Mesodermal cell (in vitro differentiated cells): ENCODE measurements around the gene TXNDC16. TPM values are rescaled to one million over a fixed set of nuclear protein-coding genes. Genes with fewer than 3 reads are reported as not detected.
"Not testable (repeated sequence)": the region's sequence is repeated elsewhere in the genome, so short reads cannot be mapped to it uniquely, and the experiment has no call there.

ENCODE experiments used
- H3K27ac ChIP-seq: 2 replicates; pipeline ENCODE4 v1.7.0; 2013; ENCODE audit warnings: mild to moderate bottlenecking, low read depth, low read length, moderate library complexity; ENCODE audit not compliant: severe bottlenecking
- H3K36me3 ChIP-seq: 2 replicates; pipeline ENCODE4 v1.7.1; 2013; ENCODE audit warnings: mild to moderate bottlenecking, low read length, moderate library complexity; ENCODE audit not compliant: control insufficient read depth, insufficient read depth
- H3K4me1 ChIP-seq: one replicate; pipeline ENCODE4 v1.7.1; 2013; ENCODE audit warnings: mild to moderate bottlenecking, low read length; ENCODE audit not compliant: insufficient read depth, control insufficient read depth, poor library complexity, severe bottlenecking
- H3K4me3 ChIP-seq: 2 replicates; pipeline ENCODE4 v1.7.0; 2013; ENCODE audit warnings: low read length, control low read depth, mild to moderate bottlenecking; ENCODE audit not compliant: insufficient read depth, poor library complexity, severe bottlenecking; ENCODE audit errors: extremely low read depth
- H3K9me3 ChIP-seq: 2 replicates; pipeline ENCODE4 v1.7.1; 2013; ENCODE audit warnings: mild to moderate bottlenecking, low read length, moderate library complexity; ENCODE audit not compliant: control insufficient read depth
- WGBS, 2 experiments: methylation state at CpG; one replicate each; pipeline ENCODE4 v1.1.5; 2013; ENCODE audit warnings: missing lambda C conversion rate in 2 of 2; ENCODE audit not compliant: insufficient coverage in 2 of 2; 5-methylcytosine and 5-hydroxymethylcytosine counted together
- polyA plus RNA-seq, 2 experiments: library from polyadenylated mRNA; stranded (reverse); fragments of 50-300 nt; gene quantifications; one replicate each; pipeline ENCODE4 v1.2.3, GENCODE V29; 2013

Gene TXNDC16, protein sequence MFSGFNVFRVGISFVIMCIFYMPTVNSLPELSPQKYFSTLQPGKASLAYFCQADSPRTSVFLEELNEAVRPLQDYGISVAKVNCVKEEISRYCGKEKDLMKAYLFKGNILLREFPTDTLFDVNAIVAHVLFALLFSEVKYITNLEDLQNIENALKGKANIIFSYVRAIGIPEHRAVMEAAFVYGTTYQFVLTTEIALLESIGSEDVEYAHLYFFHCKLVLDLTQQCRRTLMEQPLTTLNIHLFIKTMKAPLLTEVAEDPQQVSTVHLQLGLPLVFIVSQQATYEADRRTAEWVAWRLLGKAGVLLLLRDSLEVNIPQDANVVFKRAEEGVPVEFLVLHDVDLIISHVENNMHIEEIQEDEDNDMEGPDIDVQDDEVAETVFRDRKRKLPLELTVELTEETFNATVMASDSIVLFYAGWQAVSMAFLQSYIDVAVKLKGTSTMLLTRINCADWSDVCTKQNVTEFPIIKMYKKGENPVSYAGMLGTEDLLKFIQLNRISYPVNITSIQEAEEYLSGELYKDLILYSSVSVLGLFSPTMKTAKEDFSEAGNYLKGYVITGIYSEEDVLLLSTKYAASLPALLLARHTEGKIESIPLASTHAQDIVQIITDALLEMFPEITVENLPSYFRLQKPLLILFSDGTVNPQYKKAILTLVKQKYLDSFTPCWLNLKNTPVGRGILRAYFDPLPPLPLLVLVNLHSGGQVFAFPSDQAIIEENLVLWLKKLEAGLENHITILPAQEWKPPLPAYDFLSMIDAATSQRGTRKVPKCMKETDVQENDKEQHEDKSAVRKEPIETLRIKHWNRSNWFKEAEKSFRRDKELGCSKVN
- polyA plus RNA-seq (2013, experiment 1 of 2): 11.1 TPM
- 11.5 TPM for polyA plus RNA-seq (2013, experiment 2 of 2)

DNA sequence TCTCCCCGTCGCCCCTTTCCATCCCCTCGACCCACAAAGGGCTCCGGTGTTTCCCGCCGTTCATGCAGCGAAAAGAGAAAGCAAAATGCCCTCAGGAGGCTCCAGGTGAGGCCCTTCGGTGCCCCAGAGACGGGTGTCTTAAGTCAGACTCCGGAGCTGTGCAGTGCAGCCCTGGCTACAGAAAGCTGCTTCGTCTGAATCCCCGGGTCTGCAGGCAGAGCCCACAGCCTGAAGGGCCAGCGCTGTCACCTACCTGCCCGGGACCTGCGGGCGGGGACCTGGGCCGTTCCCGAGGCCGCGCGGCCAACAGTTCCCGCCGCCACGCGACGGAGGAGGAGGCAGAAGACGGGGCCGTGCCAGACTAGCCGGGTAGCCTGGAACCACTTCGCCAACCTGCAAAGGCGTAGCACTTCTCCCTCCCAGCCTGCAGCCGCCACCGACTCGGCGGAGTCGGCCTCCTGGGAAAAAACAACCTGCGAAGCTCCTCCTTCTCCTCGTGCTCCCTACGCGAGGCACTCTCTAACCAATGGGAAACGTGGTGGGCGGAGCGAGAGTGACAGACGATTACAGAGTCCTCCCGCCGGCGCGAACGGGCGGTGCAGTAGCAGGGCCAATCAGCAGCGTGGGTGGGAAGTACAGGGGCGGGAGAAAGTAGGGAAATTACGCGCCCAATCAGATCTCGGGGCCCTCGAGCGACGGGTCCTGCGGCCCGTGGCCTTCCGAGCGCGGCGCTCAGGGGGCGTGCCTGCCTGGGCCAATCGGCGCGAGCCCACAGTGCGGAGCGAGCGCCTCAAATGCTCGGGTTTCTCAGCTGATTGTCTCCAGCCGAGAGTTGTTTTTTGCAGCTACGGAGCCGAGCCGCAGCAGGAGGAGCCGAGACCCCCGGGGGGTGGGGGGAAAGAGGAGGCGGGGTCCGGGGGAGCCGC is at the start of gene TXNDC16, which contains the start of gene GPR137C:
Gene TXNDC16 (minus strand): TSS at position 443 of the 926 bp plus-strand sequence. CDS start 8,948 bp downstream, outside the sequence.
Gene GPR137C (plus strand): TSS at position 774 of the 926 bp plus-strand sequence. CDS start 312 bp downstream, outside the sequence.
- H3K27ac ChIP-seq: peak within 1 kb of the TSS; percentile 82
- no peaks in the 10 kb centered on the region for H3K4me1 ChIP-seq
- H3K36me3 ChIP-seq: peaks cover 3% of the 10 kb centered on the region
- 0 to 1% methylated on average over 42 to 43 of the region's 81 CpGs for WGBS, 2 experiments
- H3K9me3 ChIP-seq: no peaks in the 10 kb centered on the region
- H3K4me3 ChIP-seq: peak within 1 kb of the TSS; percentile 84

DNA sequence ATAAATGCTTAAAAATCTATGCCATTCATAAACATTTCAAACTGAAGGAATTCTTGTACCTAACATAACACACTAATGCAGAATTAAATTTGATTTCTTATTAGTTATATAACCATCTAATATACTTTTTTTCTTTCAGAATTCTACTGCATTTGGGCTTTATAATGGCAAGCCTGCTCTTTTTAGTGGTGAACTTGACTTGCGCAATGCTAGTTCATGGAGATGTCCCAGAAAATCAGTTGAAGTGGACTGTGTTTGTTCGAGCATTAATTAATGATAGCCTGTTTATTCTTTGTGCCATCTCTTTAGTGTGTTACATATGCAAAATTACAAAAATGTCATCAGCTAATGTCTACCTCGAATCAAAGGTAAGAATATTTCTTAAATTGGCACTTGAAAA is 47.7 kb upstream of the TXNDC16 start:
- H3K36me3 ChIP-seq: no peaks in the 10 kb centered on the region
- H3K27ac ChIP-seq: no peak overlapping the region
- H3K4me3 ChIP-seq: no peak overlapping the region
- 80 to 100% methylated on average over 1 to 2 of the region's 3 CpGs for WGBS, 2 experiments
- H3K4me1 ChIP-seq: no peaks in the 10 kb centered on the region
- H3K9me3 ChIP-seq: no peaks in the 10 kb centered on the region

DNA sequence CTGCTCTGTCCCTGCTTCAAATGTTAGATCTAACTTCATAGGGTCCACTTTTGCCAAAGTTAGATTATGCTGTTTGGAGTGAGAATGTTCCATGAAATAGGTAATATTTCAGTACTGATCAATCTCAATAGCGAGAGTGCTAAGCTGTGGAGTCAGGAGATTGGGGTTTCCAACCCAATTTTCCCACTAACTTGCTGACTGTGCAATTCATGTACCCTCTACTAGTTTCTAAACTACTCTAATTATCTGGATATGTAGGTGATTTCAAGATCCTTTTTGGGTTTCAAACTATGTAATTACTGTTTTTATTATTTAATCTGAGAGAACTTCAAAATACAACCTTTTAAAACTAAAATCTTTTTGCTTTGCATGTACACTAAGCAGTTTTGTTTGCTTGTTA is 46.3 kb upstream of the TXNDC16 start:
- H3K27ac ChIP-seq: no peak overlapping the region
- no CpG with 5 or more reads among the region's 1 CpG for WGBS, 2 experiments
- no peaks in the 10 kb centered on the region for H3K36me3 ChIP-seq
- no peaks in the 10 kb centered on the region for H3K4me1 ChIP-seq
- no peaks in the 10 kb centered on the region for H3K9me3 ChIP-seq
- H3K4me3 ChIP-seq: no peak overlapping the region

DNA sequence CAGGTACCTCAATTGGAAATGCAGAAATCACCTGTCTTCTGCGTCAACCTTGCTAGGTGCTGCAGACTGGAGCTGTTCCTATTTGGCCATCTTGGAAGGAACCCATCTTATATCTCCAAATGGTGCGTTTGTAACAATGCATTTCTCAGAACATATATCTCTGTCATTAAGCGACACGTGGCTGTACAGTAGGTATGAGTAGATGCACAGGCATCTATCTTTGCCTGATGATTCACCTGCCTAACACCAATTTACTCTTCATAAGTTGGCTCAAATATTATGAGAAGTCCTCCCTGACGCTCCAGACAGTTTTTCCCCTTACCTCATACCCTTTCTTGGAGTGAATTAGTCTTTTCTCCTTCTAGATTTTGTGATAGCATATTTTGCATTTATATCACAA is 44.6 kb upstream of the TXNDC16 start:
- WGBS, 2 experiments: 50 to 80% methylated on average over 1 to 4 of the region's 5 CpGs
- Histone ChIP-seq H3K36me3 (no peaks in the 10 kb centered on the region), H3K4me3 (no peak overlapping the region)

DNA sequence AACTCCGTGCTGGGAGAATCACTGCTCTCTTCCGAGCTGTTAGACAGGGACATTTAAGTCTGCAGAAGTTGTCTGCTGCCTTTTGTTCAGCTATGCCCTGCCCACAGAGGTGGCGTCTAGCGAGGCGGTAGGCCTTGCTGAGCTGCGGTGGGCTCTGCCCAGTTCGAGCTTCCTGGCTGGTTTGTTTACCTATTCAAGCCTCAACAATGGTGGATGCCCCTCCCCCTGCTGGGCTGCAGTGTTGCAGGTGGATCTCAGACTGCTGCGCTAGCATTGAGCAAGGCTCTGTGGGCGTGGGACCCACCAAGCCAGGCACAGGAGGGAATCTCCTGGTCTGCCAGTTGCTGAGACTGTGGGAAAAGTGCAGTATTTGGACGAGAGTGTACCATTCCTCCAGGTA is 44.0 kb upstream of the TXNDC16 start:
- Histone ChIP-seq H3K4me1 (no peaks in the 10 kb centered on the region), H3K36me3 (no peaks in the 10 kb centered on the region), H3K27ac (no peak overlapping the region), H3K4me3 (no peak overlapping the region), H3K9me3 (no peaks in the 10 kb centered on the region)
- WGBS, 2 experiments: 75 to 82% methylated on average over 8 to 9 of the region's 10 CpGs

More for the DNA sequence above, 44.6 kb upstream of the TXNDC16 start:
- no peaks in the 10 kb centered on the region for H3K9me3 ChIP-seq
- H3K27ac ChIP-seq: no peak overlapping the region
- H3K4me1 ChIP-seq: no peaks in the 10 kb centered on the region

DNA sequence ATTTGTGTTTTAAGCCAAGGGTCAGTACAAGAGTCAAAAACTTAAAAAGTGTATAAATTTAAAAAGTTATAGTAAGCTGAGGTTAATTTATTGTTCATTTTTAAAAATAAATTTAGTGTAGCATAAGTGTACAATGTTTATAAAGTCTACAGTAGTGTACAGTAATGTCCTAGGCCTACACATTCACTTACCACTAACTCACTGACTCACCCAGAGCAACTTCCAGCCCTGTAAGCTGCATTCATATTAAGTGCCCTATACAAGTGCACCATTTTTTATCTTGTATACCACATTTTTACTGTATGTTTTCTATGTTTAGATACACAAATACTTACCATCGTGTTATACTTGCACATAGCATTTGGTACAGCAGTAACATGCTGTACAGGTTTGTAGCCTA is 38.0 kb upstream of the TXNDC16 start:
- WGBS, 2 experiments: no CpG with 5 or more reads among the region's 1 CpG
- H3K9me3 ChIP-seq: no peaks in the 10 kb centered on the region
- no peak overlapping the region for H3K27ac ChIP-seq
- H3K4me1 ChIP-seq: no peaks in the 10 kb centered on the region
- H3K36me3 ChIP-seq: no peaks in the 10 kb centered on the region
- H3K4me3 ChIP-seq: no peak overlapping the region

DNA sequence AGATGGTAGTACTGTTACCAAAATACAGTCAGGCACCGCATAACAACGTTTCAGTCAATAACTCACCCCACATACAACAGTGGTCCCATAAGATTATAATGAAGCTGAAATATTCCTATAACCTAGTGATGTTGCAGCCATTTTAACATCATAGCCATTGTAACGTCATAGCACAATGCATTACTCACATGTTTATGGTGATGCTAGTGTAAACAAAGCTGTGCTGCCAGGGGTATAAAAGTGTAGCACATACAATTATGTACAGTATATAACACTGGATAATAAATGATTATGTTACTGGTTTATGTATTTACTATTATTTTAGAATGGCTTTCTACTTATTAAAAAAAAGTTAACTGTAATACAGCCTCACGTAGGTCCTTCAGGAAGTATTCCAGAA is 37.3 kb upstream of the TXNDC16 start:
- no peak overlapping the region for H3K27ac ChIP-seq
- H3K36me3 ChIP-seq: no peaks in the 10 kb centered on the region
- no peaks in the 10 kb centered on the region for H3K4me1 ChIP-seq
- no peaks in the 10 kb centered on the region for H3K9me3 ChIP-seq
- WGBS, 2 experiments: 86% methylated on average over 1 of the region's 4 CpGs; no CpG with 5 or more reads in 1 of the 2 experiments
- H3K4me3 ChIP-seq: no peak overlapping the region

DNA sequence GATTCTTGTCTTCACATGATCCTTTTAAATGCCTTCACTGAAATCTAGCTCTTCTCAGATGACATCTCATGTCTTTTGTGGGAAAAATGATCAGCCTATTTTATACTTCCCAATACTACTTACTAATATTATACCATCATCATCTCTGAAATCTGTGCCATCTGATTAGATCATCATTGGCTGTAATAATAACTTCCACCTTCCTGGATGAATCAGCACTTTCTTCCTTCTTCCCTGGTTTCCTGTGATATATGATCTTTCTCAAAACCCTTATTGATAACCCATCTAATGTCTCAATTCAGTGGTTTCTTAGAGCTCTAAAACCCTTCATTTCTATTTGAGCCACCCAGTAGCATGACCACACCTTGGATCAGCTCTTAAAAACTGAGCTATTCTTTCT is 31.2 kb upstream of the TXNDC16 start:
- H3K9me3 ChIP-seq: no peaks in the 10 kb centered on the region
- no peak overlapping the region for H3K27ac ChIP-seq
- no peak overlapping the region for H3K4me3 ChIP-seq
- H3K36me3 ChIP-seq: no peaks in the 10 kb centered on the region
- H3K4me1 ChIP-seq: no peaks in the 10 kb centered on the region

DNA sequence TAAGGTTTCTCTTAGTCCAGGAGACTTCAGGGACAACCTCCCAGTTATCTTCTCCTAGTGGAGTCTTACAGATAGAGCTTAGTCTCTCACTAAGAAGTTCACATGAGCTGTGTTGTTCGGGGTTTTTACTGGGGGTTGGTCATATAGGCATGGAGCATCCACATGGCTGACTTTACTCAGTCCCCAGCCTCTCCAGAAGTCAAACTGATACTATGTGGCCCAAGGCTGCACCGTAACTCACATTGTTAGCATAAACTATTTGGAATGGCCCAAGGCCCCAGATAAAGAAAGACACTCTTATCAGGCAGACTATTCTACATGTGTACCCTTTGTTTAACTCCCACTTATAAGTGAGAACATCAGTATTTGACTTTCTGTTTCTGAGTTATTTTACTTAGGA is 23.6 kb upstream of the TXNDC16 start:
- Histone ChIP-seq H3K4me1 (no peaks in the 10 kb centered on the region), H3K4me3 (no peak overlapping the region), H3K9me3 (peaks cover 6% of the 10 kb centered on the region), H3K36me3 (no peaks in the 10 kb centered on the region), H3K27ac (no peak overlapping the region)
- 83 to 91% methylated on average over 1 of the region's 2 CpGs for WGBS, 2 experiments

DNA sequence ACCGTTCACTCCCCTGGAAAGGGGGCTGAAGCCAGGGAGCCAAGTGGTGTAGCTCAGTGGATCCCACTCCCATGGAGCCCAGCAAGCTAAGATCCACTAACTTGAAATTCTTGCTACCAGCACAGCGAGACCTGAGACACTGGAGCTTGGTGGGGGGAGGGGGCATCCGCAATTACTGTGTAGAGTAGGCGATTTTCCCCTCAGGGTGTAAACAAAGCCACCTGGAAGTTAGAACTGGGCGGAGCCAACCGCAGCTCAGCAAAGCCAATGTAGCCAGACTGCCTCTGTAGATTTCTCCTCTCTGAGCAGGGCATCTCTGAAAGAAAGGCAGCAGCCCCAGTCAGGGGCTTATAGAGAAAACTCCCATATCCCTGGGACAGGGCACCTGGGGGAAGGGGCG is 16.1 kb upstream of the TXNDC16 start:
- H3K4me3 ChIP-seq, H3K27ac ChIP-seq, H3K4me1 ChIP-seq, H3K36me3 ChIP-seq: not testable (repeated sequence)
- 90% methylated on average over 5 to 6 of the region's 7 CpGs for WGBS, 2 experiments
- H3K9me3 ChIP-seq: peaks cover 14% of the 10 kb centered on the region
